GM10248 (cell line): ENCODE results near the gene RCL1.

Source experiments
- CTCF ChIA-PET: fragments of 300-600 bp; sonication (Branson Sonifier 250); formaldehyde crosslinking; extraction: SDS; loops from one replicate; lab custom pipeline; 2021; ENCODE audit warnings: antibody characterized with exemption; lab: Yijun Ruan, JAX
- POLR2A ChIA-PET: fragments of 350-650 bp; sonication (Branson Sonifier 250); formaldehyde crosslinking; extraction: SDS; loops from one replicate; lab custom pipeline; 2020; ENCODE audit warnings: antibody characterized with exemption; lab: Yijun Ruan, JAX
- DNase-seq: peaks from one replicate; pipeline ENCODE4 v3.0.0; 2012; ENCODE audit errors: extremely low spot score
- CTCF ChIP-seq: IDR thresholded peaks from 2 replicates; pipeline ENCODE4 v1.5.1; 2012; ENCODE audit warnings: mild to moderate bottlenecking, low read depth; ENCODE audit errors: extremely low read depth, missing control alignments, control extremely low read depth

Gene RCL1

GRCh38 chr9:4905135-4905490, 112.4 kb downstream of the RCL1 start:
- ChIA-PET POLR2A (no interaction called here), CTCF (no interaction called here)
- no peak for DNase-seq
- no peak for TF ChIP-seq CTCF
